PC-9 (cell line): ENCODE data around the gene ERC2. TPM values are rescaled to one million over a fixed set of nuclear protein-coding genes. Genes with fewer than 3 reads are reported as not detected.

Experiments used
- BruUV-seq: library from RNA; stranded (reverse); fragments of 400-500 nt; replicated peaks from 2 replicates; lab custom pipeline; 2021; lab: Mats Ljungman, UMichigan
- CTCF ChIA-PET: fragments of 300-600 bp; sonication (Branson Sonifier 250); formaldehyde crosslinking; loops from one replicate; lab custom pipeline; 2022; ENCODE audit warnings: antibody characterized with exemption; lab: Charles Lee
- POLR2A ChIA-PET: fragments of 300-600 bp; sonication (Branson Sonifier 250); formaldehyde crosslinking; loops from one replicate; lab custom pipeline; 2022; ENCODE audit warnings: antibody characterized with exemption; ENCODE audit not compliant: unreplicated experiment; lab: Charles Lee
- DNase-seq, 2 experiments: peaks; one replicate each; pipeline versions ENCODE4 v3.0.0 to v3.0.0-alpha.2; 2015 to 2022; ENCODE audit warnings: mixed read lengths in 1 of 2
- H2AFZ ChIP-seq: fragments of 200-600 bp; sonication (generic); 2 replicates; pipeline ENCODE4 v1.8.1; 2017; ENCODE audit warnings: antibody characterized with exemption
- H3F3A ChIP-seq: fragments of 200-600 bp; sonication (generic); 2 replicates; pipeline ENCODE4 v1.8.1; 2017; ENCODE audit warnings: antibody characterized with exemption, mild to moderate bottlenecking, low read depth; ENCODE audit not compliant: insufficient read depth
- H3K27ac ChIP-seq: fragments of 200-600 bp; sonication (generic); 2 replicates; pipeline ENCODE4 v1.6.1; 2016; ENCODE audit warnings: mixed run types
- H3K27me3 ChIP-seq: fragments of 200-600 bp; sonication (generic); 2 replicates; pipeline ENCODE4 v1.6.1; 2016; ENCODE audit warnings: low read depth, mixed run types; ENCODE audit not compliant: insufficient read depth
- H3K36me3 ChIP-seq: fragments of 200-600 bp; sonication (generic); 2 replicates; pipeline ENCODE4 v1.6.1; 2016; ENCODE audit warnings: low read depth, mixed run types
- H3K4me1 ChIP-seq: fragments of 200-600 bp; sonication (generic); replicated peaks from 2 replicates; pipeline ENCODE4 v1.6.1; 2016; ENCODE audit warnings: mixed run types; ENCODE audit not compliant: insufficient read depth
- H3K4me2 ChIP-seq: fragments of 200-600 bp; sonication (generic); 2 replicates; pipeline ENCODE4 v1.6.1; 2017; ENCODE audit warnings: mixed run types
- H3K4me3 ChIP-seq: fragments of 200-600 bp; sonication (generic); 2 replicates; pipeline ENCODE4 v1.6.1; 2016; ENCODE audit warnings: mixed run types
- H3K79me2 ChIP-seq: fragments of 200-600 bp; sonication (generic); 2 replicates; pipeline ENCODE4 v1.6.1; 2017; ENCODE audit warnings: low read depth, mixed run types
- H3K9me2 ChIP-seq: fragments of 200-600 bp; sonication (generic); 2 replicates; pipeline ENCODE4 v1.8.1; 2017; ENCODE audit warnings: mild to moderate bottlenecking; ENCODE audit not compliant: insufficient read depth
- H3K9me3 ChIP-seq: fragments of 200-600 bp; sonication (generic); 2 replicates; pipeline ENCODE4 v1.8.1; 2016; ENCODE audit warnings: low read depth; ENCODE audit not compliant: insufficient read depth
- H4K20me1 ChIP-seq: fragments of 200-600 bp; sonication (generic); 2 replicates; pipeline ENCODE4 v1.8.1; 2017; ENCODE audit not compliant: insufficient read depth
- EZH2 ChIP-seq: fragments of 200-600 bp; sonication (generic); IDR thresholded peaks from 2 replicates; pipeline ENCODE4 v1.8.0; 2017; ENCODE audit warnings: antibody characterized with exemption, low read depth
- intact Hi-C: fragments of 100-400 bp; cut with micrococcal nuclease; formaldehyde crosslinking; loops from one replicate; pipeline ENCODE4 v1.10.0; 2022; ENCODE audit not compliant: unreplicated experiment
- total RNA-seq: library from RNA; stranded (reverse); gene quantifications from 2 replicates; pipeline ENCODE4 v1.2.3, GENCODE V29; 2021
- TF ChIP-seq, protein P1 (sequence below): fragments of 200-600 bp; sonication (generic); conservative IDR thresholded peaks from 2 replicates; pipeline ENCODE4 v1.6.1; 2017; ENCODE audit warnings: mixed run types, antibody characterized with exemption, mild to moderate bottlenecking, moderate library complexity

The ERC2 gene
- total RNA-seq, 1 experiment from 2014 or later: 1.4 TPM

DNA sequence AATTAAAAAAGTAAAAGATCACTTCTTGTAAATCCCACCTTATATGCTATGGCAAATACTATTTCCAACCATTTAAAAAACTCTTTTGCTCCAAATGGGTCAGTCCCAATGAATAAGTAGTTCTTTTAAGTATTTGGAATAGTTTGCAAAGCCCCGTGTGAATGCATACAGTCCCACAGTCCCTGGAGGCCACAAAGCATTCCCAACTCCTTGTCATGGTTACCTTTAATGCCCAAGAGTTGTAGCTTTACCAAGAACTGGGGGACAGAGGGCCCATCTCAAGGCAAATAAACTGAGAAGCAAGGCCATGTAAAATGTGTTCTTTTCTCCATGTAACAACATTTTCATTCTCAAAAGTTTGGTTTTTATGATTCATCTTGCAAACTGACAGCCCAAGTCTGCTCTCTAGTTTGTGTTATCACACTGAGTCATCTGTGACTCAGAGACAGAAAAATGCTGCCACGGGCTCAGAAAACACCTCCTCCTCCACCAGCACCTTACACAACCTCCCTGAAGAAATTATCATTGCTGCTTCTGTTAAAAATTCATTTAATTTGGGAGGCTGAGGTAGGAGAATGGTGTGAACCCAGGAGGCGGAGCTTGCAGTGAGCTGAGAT is 336.2 kb downstream of the ERC2 start:
- peak; percentile 51 to 85 for DNase-seq
- Histone ChIP-seq H3K4me3 (no peak overlapping the region), H2AFZ (no peak overlapping the region), H3K4me1 (peaks cover 9% of the 10 kb centered on the region; the same call in 1 of the 2 replicates), H3K9me3 (no peaks in the 10 kb centered on the region), H4K20me1 (no peaks in the 10 kb centered on the region), H3K79me2 (no peaks in the 10 kb centered on the region), H3K27me3 (no peaks in the 10 kb centered on the region), H3F3A (0 out of 2 replicates have a peak, but pooled peaks cover 6% of the 10 kb centered on the region), H3K9me2 (no peaks in the 10 kb centered on the region), H3K27ac (no peak overlapping the region), H3K4me2 (peak overlapping the region; percentile 48), H3K36me3 (no peaks in the 10 kb centered on the region)
- TF ChIP-seq EZH2: no peak
- TF ChIP-seq, protein P1, sequence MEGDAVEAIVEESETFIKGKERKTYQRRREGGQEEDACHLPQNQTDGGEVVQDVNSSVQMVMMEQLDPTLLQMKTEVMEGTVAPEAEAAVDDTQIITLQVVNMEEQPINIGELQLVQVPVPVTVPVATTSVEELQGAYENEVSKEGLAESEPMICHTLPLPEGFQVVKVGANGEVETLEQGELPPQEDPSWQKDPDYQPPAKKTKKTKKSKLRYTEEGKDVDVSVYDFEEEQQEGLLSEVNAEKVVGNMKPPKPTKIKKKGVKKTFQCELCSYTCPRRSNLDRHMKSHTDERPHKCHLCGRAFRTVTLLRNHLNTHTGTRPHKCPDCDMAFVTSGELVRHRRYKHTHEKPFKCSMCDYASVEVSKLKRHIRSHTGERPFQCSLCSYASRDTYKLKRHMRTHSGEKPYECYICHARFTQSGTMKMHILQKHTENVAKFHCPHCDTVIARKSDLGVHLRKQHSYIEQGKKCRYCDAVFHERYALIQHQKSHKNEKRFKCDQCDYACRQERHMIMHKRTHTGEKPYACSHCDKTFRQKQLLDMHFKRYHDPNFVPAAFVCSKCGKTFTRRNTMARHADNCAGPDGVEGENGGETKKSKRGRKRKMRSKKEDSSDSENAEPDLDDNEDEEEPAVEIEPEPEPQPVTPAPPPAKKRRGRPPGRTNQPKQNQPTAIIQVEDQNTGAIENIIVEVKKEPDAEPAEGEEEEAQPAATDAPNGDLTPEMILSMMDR: no peak
- POLR2A ChIA-PET: no interaction called here
- no TSS peak for BruUV-seq
- intact Hi-C loops: no loop called here
- CTCF ChIA-PET: interaction anchor here (0.7 kb wide), 1 partner anchor 1074 kb away, joined by 3 read pairs; no protein-coding TSS in a partner anchor

DNA sequence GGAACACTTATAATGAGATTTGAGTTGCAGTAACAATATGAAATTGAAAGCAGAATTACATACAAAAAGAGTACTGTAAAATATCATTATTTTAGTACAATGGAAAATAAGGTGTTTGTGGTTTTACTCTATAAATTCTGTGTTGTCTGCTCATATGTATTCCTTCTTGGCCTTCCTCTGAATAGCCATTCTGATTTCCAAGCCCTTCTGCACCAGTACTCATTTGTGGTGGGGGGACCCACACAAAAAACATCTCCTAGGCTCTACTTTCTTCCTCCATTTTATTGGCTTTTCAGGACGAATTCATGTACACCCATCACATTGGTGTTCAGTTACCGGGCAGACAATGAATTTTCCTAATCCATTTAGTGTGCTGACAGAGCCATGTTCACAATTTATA is 338.2 kb downstream of the ERC2 start:
- Histone ChIP-seq H3K4me1 (peaks cover 10% of the 10 kb centered on the region), H3K9me2 (no peaks in the 10 kb centered on the region), H3F3A (0 out of 2 replicates have a peak, but pooled peaks cover 6% of the 10 kb centered on the region), H3K4me3 (no peak overlapping the region), H4K20me1 (no peaks in the 10 kb centered on the region), H3K4me2 (no peak overlapping the region), H3K27me3 (no peaks in the 10 kb centered on the region), H3K36me3 (no peaks in the 10 kb centered on the region), H3K9me3 (no peaks in the 10 kb centered on the region), H3K27ac (no peak overlapping the region), H3K79me2 (no peaks in the 10 kb centered on the region), H2AFZ (no peak overlapping the region)
- CTCF ChIA-PET: no interaction called here
- intact Hi-C loops: no loop called here
- DNase-seq: no peak
- POLR2A ChIA-PET: no interaction called here
- no peak for TF ChIP-seq EZH2
- TF ChIP-seq, protein P1: no peak
- BruUV-seq: no TSS peak

DNA sequence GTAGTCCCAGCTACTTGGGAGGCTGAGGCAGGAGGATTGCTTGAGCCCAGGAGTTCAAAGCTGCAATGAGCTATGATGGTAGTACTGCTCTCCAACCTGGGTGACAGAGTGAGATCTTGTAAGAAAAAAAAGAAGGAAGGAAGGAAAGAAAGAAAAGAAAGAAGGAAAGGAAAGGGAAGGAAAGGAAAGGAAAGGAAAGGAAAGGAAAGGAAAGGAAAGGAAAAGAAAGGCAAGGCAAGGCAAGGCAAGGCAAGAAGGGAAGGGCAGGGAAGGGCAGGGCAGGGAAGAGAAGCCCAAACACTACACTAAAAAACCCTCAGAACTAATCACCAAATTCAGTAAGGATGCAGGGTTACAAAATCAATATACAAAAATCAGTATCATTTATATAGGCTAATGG is 341.6 kb downstream of the ERC2 start:
- BruUV-seq: no TSS peak
- Histone ChIP-seq H3K4me2 (no peak overlapping the region), H3F3A (0 out of 2 replicates have a peak, but pooled peaks cover under 1% of the 10 kb centered on the region), H4K20me1 (no peaks in the 10 kb centered on the region), H3K27me3 (no peaks in the 10 kb centered on the region), H3K9me2 (no peaks in the 10 kb centered on the region), H3K9me3 (no peaks in the 10 kb centered on the region), H3K27ac (no peak overlapping the region), H3K79me2 (no peaks in the 10 kb centered on the region), H3K4me3 (no peak overlapping the region), H2AFZ (no peak overlapping the region), H3K36me3 (no peaks in the 10 kb centered on the region), H3K4me1 (peaks cover 8% of the 10 kb centered on the region)
- TF ChIP-seq, protein P1: no peak
- TF ChIP-seq EZH2: no peak
- intact Hi-C loops: no loop called here
- ChIA-PET POLR2A (interaction anchor here (0.7 kb wide), 1 partner anchor 104 kb away, joined by 29 read pairs; no protein-coding TSS in a partner anchor), CTCF (no interaction called here)
- DNase-seq: no peak
